ENCODE data around the gene UNC5A.
A peak's percentile ranks its signal among the peaks of the same experiment; 100 is the strongest.

UNC5A gene

DNA sequence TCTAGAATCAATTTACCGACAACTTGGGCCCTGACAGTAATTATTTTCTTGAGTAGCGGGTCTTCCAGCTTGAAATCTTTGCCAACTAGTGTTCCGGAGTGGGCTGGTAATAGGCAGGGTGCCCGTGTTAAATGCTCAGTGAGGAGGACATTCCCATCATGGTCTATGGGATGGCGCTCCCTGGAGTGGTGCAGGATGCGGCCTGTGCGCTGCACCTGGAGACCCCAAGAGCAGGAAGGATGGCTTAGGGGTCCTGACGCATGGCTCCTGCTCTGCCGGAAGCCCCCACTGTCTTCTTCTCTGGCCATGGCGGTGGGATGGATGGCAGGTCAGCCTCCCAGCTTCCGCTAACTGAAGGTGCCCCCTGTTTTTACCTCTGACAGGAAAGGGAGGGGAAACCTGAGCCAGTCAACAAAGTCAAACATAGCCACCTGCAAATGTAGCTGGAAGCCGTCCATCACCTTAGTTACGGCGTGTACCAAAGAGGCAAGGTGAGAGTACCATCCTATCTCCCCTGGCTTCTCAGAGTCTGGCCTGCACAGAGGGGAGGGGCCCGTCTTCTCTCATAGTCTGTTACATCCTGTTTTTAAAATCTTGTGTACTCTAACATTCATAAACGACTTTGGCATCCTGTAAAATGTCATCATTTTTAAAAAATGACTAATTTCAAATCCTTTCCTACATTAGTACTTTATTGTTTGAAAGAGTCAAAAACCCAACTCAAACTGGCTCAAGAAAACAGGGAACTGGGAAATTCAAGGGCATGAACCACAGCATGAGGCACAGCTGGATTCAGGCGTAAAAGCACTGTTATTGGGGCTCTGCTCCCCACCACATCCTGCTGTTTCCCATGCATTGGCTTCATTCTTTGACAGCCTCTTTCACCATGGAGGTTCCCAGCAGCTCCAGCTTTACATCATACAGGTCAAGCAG is 28.5 kb upstream of the UNC5A start:
- no peak for DNase-seq (ENCODE audit: low spot score)

DNA sequence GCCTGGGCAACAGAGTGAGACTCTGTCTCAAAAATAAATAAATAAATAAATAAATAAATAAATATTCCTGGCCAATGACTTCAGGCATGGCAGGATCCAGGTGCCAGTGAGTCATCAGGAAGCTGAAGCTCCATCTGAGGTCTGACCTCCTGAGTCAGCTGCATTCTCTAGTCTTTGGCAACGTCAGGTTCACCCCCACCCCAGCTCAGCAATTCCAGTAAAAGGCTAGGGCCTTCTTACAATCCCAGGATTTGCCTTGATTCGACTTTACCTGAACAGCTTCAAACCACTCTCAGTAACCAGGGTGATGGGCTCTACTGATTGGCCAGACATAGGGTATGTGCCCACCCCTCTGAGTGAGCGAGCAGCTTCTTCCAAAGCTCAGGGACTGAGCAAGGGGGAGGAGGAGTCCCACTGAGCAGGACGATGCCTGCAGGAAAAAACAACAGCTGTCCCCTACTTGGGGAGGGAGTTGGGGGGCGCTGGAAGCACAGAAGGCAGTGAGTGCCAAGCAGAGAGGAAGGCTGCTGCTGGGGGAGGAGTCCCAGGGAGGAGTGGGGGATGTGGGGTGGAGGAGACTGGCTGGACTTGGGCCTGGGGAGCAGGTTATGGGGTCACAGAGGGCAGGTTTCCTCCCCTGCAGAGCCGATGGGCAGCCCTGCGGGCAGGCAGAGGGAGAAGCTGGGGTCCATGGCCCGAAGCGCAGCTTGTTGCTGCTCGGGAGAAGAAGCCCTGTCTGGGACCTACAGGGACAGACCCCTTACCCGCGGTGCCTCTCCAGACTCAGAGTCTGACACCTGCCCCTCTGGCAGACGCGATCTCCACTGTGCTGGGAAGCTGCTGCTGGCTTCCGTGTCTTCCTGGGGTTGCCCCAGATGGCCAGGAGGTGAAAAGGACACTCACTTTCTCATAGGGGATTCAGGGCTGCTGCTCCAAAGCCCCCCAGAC is 25.9 kb upstream of the UNC5A start:
- peak; percentile 98 for DNase-seq (ENCODE audit: low spot score)

DNA sequence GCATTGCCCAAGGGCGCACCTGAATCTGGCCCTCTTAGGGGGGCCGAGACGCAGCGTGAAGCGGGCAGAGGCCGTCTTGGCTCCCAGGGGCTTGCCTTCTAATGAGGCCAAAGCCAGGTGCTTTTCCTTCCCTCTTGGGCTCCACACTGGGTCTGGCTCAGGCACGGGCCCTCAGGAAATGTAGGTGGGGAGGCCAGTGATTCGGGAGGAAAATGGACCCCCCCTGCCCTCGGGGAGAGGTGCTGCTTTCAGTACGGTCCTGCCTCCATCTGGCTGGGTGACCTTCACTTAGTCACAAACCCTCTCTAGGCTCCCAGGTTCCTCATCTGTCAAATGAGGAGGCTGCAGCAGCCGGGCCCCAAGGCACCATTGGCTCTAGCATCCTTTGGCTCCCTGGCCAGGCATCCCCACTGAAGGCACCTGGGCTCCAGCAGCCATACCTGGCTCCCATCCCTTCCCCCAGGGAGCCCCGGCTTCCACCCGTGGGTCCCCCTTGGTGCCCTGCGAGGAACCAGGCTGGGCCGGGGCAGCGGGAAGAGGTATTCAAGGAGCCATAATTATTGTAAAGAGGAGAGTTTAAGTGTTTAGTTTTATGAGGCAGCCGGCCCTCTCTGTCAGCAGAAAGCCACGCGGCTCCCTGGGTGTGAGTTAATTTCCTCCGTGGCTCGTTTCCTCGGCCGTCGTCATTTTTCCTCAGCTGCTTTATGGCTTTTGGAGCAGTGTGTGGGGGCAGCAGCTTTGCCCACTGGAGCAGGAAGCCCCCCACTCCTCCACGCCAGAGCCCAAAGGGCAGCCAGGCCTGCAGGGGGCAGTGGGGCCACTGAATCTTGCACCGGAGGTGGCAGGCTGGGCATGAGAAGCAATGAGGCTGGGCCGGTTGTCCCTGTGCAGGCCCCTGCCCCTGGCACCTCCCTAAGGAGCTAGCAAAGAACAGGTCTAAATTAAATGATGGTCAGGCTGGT is 24.9 kb upstream of the UNC5A start:
- no peak for DNase-seq (ENCODE audit: low spot score)

DNA sequence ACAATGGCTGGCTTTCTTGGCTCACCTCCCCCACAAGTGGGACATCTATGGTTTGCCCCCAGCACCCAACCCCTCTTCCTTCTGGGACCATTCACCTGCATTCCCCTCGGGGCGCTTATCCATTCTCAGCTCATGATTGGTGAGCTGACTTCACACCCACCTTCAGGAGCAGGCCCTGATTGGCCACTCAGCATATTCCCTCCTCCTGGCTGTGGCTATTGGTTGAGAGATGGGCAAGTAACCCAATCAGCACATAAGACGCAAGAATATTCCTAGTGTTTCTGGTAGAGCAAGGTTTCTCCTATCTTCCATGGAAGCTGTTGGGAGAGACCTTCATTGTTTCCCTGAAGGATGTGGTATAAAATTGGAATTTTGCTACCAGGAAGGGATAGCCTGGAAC is 22.7 kb upstream of the UNC5A start:
- no peak for DNase-seq (ENCODE audit: low spot score)

DNA sequence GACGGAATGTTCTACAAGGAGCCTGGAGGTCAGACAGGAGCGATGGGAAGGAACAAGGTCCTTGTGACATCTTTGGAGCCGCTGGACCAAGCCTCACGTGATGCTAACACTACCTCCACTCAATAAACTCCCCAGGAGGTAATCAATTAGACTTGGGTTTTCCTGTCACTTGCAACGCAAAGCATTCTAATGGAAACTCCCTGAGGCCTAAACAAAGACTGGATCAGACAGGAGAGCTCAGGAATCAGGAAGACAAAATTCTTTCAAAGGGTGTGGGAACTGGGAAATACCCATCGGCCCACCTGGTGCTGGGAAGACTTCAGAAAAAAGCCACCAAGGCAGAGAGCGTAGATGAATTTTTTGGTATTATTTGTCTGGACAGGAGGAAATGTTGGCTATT is 22.3 kb upstream of the UNC5A start:
- peak; percentile 61 for DNase-seq (ENCODE audit: low spot score)

DNA sequence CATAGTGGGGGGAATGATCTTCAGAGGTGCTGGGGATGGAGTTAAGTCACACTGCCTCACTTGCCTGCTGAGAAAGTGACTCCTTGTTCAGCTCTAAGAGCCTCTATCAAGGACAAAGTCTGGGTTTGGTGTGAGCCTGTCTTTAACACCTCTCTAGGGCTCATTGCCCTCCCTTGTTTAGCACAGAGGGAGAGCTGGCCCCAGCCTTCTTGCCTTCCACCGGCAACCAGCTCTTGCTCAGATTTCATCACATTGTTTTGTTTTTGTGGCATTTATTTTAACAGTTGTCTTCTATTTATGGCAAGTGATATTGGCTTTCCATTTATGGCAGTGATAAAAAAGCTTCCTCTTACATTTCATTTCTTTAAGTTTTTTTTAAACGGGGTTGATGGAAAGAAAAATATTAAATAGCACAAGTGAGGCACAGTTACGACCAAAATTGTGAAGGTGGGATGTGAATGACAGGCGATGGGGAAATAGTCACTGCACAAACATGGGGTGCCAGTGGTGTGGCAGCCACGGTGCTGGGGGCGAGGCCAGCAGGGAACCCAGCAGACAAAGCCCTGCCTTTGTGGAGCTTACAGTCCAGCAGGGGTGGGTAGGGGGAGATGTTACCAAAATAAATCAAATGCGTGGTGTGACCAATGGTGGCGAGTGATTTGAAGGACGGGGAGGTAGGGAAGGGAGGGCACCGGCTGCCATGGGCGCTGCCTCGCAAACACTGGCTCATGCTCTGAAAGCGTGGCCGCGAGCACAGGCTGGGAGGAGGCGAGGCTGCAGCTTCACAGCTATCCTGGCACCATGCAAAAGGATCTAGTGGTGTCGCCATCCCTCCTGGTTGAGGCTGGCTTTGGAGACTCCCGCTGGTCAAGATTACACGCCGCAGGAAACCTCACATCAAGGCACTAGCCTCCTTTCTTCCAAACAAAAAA is 21.2 kb upstream of the UNC5A start:
- no peak for DNase-seq (ENCODE audit: low spot score)

DNA sequence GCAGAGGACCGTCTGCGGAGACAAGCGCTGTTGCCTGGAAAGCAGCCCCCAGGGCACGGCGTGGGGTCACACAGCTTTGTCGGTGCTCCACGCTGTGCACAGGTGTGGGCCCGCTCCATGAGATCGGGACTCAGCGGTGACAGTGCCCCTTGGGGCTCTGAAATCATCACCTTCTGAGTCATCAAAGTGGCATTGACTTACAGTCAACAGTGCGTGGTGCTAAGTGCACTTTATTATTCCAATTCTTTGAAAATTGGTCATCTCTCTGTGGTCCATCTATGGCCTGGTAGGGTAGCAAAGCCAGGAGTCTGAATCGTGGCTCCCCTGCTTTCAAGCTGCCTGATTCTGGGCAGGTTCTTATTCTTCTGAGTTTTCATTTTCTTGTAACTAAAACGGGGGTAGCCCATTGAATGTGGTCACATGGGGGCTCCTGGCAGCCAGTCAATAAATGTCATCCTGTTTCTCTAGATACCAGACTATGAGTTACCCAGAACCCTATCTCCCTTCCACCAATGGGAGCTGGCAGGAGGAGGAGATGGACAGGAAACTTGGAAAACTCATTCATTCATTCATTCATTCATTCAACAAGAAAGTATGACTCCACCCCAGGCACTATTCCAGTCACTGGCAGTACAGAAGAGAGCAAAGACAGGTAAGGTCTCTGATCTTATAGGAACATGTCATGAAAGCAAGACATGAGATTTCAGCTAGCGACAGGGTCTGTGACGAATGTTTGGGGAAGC is 20.3 kb upstream of the UNC5A start:
- peak; percentile 75 for DNase-seq (ENCODE audit: low spot score)

DNA sequence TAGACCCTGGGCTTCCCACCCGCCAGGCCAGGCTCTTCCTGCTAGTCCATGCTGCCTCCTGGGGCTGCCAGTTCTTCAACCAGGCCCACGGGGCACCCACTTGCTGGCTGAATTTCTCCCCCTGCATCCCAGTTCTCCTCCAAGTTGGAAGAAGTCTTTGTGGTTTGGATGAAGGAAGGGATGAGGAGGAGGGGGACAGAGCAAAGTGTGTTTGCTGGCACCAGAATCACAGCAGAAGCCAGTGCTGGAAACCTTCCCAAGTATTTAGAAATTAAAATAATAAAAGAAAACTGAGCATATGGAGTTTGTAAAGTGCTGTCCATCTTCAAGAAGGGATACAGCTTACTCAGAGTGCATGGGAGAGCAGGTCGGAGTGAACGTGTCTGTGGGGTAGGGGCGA is 19.4 kb upstream of the UNC5A start:
- no peak for DNase-seq (ENCODE audit: low spot score)

DNA sequence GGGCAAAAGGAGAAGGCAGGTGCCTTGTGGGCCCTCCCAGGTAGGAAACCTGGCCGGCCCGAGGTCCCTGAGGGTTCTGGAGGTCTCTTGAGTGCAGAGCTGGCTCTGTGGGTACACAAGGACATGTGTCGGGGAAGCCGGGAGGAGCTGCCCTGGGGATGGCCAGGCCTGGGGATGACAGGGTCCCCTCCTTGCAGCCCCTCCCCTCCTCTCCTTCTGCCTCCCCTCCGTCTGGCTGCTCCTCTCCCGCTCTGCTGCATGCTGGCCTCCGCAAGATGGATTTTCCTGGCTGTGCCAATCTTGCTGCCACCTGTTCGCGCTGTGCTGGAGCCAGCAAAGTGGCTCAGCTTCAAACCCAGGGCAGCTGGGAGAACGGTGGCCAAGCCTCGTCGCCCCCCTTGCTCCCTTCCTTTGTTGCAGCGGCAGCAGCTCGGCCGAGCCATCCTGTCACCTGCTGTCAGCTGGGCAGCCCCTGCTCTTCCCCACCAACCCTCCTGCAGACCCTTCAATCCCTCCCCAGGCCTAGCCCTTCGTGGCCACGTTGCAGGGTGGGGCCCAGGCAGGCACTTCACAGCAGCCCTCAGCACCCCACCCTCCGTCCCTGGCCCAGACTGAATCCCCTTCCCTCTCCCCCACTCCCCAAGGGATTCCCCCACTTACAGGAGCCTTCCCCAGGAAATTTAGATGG is 17.6 kb upstream of the UNC5A start:
- DNase-seq (ENCODE audit: low spot score) = no peak

DNA sequence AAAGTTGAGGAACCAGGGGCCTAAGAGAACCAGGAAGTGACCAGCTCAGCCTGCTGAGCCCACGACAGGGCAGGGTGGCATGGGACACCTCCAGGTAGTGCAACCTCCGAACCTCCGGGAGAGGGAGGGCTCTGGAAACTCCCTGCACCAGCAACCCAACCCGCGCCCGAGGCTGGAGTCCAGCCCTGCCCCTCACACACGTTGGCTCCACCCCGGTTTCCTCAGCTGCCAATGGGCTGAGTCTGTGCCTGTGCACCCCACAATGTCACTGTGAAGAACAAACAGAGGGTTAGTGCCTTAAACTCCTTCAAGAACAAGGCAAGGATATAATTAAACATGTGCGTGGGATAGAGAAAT is 17.0 kb upstream of the UNC5A start:
- DNase-seq (ENCODE audit: low spot score) = no peak

DNA sequence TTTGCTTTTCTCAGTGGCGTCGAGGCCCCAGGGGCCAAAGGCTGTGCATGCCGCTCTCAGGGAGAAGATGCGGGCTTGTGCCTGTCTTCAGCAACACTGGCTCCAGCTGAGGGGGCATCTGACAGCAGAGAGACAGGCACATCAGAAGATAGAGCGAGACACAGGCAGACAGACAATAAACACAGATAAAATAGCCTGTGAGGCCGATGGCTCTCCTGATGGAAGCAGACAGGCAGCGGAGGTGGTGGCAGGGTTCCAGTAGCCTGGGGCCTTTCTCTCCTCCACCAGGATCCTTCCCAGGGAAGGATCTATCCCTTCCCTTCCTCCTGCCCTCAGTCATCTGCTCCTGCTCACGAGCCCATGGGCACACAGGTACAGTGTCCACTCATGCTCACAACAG is 16.6 kb upstream of the UNC5A start:
- DNase-seq (ENCODE audit: low spot score) = no peak

DNA sequence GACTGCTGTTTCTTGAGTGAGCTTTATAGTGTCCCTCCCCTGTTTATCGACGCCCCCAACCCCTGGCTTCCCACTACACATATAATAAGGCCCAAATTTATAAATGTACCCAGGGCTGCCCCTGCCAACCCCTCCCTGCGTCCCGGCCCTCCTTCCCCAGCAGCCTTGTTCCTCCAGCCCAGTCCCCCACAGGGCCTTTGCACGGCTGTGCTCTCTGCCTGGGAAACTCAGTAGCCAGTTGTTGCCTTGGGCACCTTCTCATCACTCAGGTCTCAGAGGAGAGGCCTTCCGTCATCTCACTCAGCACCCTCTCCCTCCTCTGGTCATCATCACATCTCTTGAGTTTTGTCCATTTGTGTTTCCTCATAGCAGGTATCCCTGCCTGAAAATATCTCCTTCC is 15.8 kb upstream of the UNC5A start:
- DNase-seq (ENCODE audit: low spot score) = no peak

DNA sequence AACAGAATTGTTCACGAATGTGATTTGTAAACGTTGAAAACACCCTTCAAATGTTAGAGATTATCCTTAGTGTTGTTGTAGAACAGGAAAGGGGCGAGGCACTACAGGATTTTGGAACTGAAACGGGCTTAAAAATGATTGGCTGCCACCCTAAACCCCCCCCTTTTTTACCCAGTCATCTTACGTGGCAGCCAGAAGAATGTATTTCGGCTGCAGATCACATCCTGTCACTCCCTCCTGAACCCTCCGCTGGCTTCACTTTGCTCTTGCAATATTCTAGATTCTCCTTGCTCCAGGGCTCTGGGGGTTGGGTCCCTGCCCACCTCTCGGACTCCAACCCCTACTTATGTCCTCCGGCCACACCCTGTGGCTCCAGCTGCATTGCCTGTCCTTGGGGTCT is 13.9 kb upstream of the UNC5A start:
- DNase-seq (ENCODE audit: low spot score) = no peak

DNA sequence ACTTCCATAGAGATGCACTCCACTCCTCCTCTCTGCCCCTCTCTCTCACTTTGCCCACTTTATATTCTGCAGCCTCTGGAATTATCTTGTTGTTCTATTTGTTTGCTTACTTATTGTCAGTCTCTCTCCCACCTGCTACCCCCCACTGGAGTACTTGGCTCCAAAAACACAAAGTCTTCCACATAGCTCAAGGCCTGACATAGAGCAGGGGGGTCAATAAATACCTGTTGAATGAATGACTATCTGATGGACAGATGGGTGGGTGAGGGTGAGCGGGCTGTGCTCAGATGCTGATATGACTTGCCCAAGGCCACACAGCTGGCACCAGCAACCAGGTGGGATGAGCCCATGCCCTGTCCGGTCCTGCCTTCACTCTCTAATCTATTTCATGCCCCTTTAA is 13.4 kb upstream of the UNC5A start:
- DNase-seq (ENCODE audit: low spot score) = no peak

DNA sequence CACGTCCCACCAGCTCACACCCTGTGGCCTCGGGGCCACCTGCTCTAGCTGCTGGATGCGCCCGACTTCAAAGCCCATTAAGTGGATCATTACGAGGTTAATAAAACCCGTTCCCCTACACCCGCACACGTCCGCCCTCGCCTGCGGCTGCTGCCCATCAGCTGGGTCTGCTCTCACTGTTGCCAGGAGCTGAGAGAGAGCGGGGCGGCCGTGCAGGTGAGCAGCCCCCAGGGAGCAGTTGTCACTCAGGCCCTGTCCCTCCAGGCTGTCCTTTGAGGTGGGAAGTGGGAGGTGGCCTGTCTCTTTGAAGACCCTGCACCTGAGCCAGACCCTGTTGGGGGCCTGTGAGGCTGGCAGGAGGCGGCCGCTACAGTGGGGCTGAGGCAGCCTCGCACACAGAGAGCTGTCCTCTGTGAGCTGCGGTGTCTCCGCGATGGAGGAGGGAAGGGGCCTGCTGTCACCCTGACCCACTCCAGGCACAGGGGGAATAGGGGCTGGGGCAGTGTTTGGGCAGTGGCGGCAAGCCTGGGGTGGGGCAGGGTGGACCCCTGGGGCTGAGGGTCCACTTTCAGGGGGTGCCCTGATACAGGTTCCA is 12.8 kb upstream of the UNC5A start:
- DNase-seq (ENCODE audit: low spot score) = no peak

DNA sequence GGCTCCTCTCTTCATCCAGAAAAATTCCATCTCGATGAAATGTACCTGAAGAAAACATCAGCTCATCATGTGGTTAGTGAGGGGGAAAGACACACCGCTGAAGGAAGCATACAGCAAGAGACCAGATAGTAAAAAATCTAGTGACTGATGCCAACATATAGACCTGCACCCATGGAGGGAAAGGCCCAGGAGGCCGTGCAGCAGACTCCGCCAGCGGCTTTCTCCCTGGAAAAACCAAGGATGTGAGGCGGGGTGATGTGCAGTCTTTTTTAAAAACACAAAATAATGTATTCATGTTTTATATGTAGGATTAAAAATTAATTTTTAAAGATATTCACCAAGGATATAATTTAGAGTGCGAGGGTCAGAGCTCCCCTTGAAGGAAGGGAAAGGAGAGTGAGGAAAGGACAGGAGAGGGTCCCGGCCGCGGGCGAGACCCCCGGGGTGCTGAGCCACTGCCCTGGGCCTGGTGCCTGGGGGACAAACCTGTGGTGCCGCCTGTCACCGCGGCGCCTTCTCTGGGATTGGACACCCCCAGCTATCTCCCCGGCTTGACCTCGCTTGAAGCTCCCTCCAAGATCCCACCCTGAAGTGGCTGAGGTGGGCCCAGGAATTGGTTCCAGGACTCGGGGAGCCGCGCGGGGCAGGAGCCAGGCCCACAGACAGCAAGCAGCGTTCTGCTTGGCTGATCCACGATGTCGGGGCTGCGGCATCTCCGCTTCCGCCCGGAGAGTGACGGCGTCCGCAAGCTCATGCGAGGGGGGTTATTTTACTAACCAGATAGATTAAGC is 12.1 kb upstream of the UNC5A start:
- no peak for DNase-seq (ENCODE audit: low spot score)

DNA sequence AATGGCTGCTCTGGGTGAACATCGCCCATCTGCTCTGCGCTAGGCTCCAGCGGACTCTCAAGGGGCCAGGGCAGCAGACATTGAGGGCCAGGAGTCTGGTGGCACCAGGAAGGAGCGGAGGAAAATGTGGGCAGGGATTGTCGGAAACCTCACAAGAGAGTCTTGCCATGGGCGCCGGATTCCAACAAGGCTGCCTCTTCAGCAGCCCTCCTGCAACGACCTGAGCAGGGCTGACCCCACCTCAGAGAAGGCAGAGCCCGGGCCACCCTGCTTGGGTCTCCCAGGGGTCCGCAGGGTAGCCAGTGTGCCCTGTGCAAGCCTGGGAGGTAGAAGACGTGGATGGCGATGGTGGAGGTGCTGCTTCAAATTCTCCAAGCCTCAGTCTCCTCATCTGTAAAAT is 11.4 kb upstream of the UNC5A start:
- no peak for DNase-seq (ENCODE audit: low spot score)

DNA sequence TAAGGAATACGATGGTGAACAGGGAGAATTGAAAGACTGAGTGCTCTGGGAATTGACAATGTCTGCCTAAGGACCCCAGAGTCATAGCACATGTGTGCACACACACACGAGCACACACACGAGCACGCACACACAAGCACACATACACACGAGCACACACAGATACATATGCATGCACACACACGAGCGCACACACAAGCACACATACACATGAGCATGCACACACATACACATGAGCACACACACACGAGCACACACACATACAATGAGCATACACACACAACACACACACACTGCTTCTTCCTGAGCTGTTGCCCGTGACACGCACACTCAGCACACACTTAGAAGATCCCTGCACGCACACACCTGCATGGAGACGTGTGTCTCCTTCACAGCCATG is 10.9 kb upstream of the UNC5A start:
- no peak for DNase-seq (ENCODE audit: low spot score)
